ENCODE measurements around the gene ANO5.
"Not testable (repeated sequence)": the region's sequence is repeated elsewhere in the genome, so short reads cannot be mapped to it uniquely, and the experiment has no call there.

ANO5 gene

GRCh38 chr11:22197139-22198005 is 4.5 kb downstream of the ANO5 start:
- DNase-seq (ENCODE audit: low spot score) = no peak

GRCh38 chr11:22199243-22199642 is 6.4 kb downstream of the ANO5 start:
- DNase-seq (ENCODE audit: low spot score) = no peak

GRCh38 chr11:22203281-22203680 is 10.4 kb downstream of the ANO5 start:
- DNase-seq (ENCODE audit: low spot score) = no peak

GRCh38 chr11:22207162-22207561 is 14.3 kb downstream of the ANO5 start:
- no peak for DNase-seq (ENCODE audit: low spot score)

GRCh38 chr11:22208151-22208858 is 15.4 kb downstream of the ANO5 start:
- DNase-seq (ENCODE audit: low spot score) = no peak

GRCh38 chr11:22216940-22217339 is 24.1 kb downstream of the ANO5 start:
- DNase-seq (ENCODE audit: low spot score) = no peak

GRCh38 chr11:22221143-22221542 is 28.3 kb downstream of the ANO5 start:
- no peak for DNase-seq (ENCODE audit: low spot score)

GRCh38 chr11:22225190-22225589 is 32.3 kb downstream of the ANO5 start:
- DNase-seq (ENCODE audit: low spot score) = no peak

GRCh38 chr11:22234743-22235142 is 41.9 kb downstream of the ANO5 start:
- no peak for DNase-seq (ENCODE audit: low spot score)

- peak; percentile 50 for DNase-seq (ENCODE audit: low spot score)
These were observed 52.2 kb downstream of the ANO5 start for GRCh38 chr11:22244986-22245592.

- DNase-seq (ENCODE audit: low spot score) = no peak
These were observed 54.1 kb downstream of the ANO5 start for GRCh38 chr11:22246992-22247391.

GRCh38 chr11:22249871-22250270 is 57.0 kb downstream of the ANO5 start:
- no peak for DNase-seq (ENCODE audit: low spot score)

GRCh38 chr11:22256876-22257275 is 64.0 kb downstream of the ANO5 start:
- DNase-seq (ENCODE audit: low spot score) = no peak

GRCh38 chr11:22263613-22264012 is 70.7 kb downstream of the ANO5 start:
- DNase-seq (ENCODE audit: low spot score) = no peak

GRCh38 chr11:22268983-22269624 is 76.2 kb downstream of the ANO5 start:
- not testable (repeated sequence) for DNase-seq (ENCODE audit: low spot score)

GRCh38 chr11:22273781-22274180 is 80.9 kb downstream of the ANO5 start:
- DNase-seq (ENCODE audit: low spot score) = no peak

GRCh38 chr11:22275600-22275999 is 82.7 kb downstream of the ANO5 start:
- no peak for DNase-seq (ENCODE audit: low spot score)

GRCh38 chr11:22276535-22276934 is 83.7 kb downstream of the ANO5 start:
- no peak for DNase-seq (ENCODE audit: low spot score)

GRCh38 chr11:22284991-22285390 is 92.1 kb downstream of the ANO5 start:
- DNase-seq (ENCODE audit: low spot score) = not testable (repeated sequence)

GRCh38 chr11:22302368-22302767 is 109.5 kb downstream of the ANO5 start:
- DNase-seq (ENCODE audit: low spot score) = no peak

GRCh38 chr11:22304337-22304961 is 111.6 kb downstream of the ANO5 start:
- peak; percentile 51 for DNase-seq (ENCODE audit: low spot score)

- no peak for DNase-seq (ENCODE audit: low spot score)
These were observed 124.8 kb downstream of the ANO5 start for GRCh38 chr11:22317656-22318055.
